Parathyroid adenoma (tissue), 2 donors: ENCODE data around the gene TSC22D3.

ENCODE experiments used
- H2AFZ ChIP-seq: fragments of 300-600 bp; sonication (generic); one replicate; pipeline ENCODE4 v1.7.0; 2017; ENCODE audit warnings: antibody characterized with exemption, mild to moderate bottlenecking
- H3K27ac ChIP-seq: fragments of 300-600 bp; sonication (generic); one replicate; pipeline ENCODE4 v1.7.0; 2017
- H3K27me3 ChIP-seq: fragments of 300-600 bp; sonication (generic); one replicate; pipeline ENCODE4 v1.7.0; 2017; ENCODE audit warnings: low read length; ENCODE audit not compliant: control insufficient read depth, insufficient read depth
- H3K36me3 ChIP-seq: fragments of 300-600 bp; sonication (generic); one replicate; pipeline ENCODE4 v1.7.0; 2017; ENCODE audit warnings: low read length; ENCODE audit not compliant: control insufficient read depth, insufficient read depth
- H3K4me1 ChIP-seq: fragments of 300-600 bp; sonication (generic); one replicate; pipeline ENCODE4 v1.7.0; 2017; ENCODE audit warnings: control low read depth
- H3K4me2 ChIP-seq: fragments of 300-600 bp; sonication (generic); one replicate; pipeline ENCODE4 v1.7.0; 2017; ENCODE audit warnings: low read length
- H3K4me3 ChIP-seq: fragments of 300-600 bp; sonication (generic); one replicate; pipeline ENCODE4 v1.7.0; 2017; ENCODE audit warnings: low read depth, low read length
- H3K79me2 ChIP-seq: fragments of 300-600 bp; sonication (generic); one replicate; pipeline ENCODE4 v1.7.0; 2017; ENCODE audit warnings: control low read depth
- H3K9ac ChIP-seq: fragments of 300-600 bp; sonication (generic); one replicate; pipeline ENCODE4 v1.7.0; 2017; ENCODE audit warnings: mild to moderate bottlenecking
- H3K9me3 ChIP-seq: fragments of 300-600 bp; sonication (generic); one replicate; pipeline ENCODE4 v1.7.0; 2017; ENCODE audit warnings: low read length; ENCODE audit not compliant: control insufficient read depth
- CTCF ChIP-seq: fragments of 300-600 bp; sonication (generic); IDR thresholded peaks from one replicate; pipeline ENCODE4 v1.7.0; 2017; ENCODE audit warnings: antibody characterized with exemption, mild to moderate bottlenecking
- donor health status: primary hyperparathyroidism.

Gene TSC22D3

GRCh38 chrX:107683931-107684330, 91.7 kb downstream of the TSC22D3 start:
- no peak overlapping the region for H3K27ac ChIP-seq
- no peaks in the 10 kb centered on the region for H3K9me3 ChIP-seq
- peaks cover 9% of the 10 kb centered on the region for H3K4me1 ChIP-seq
- H3K79me2 ChIP-seq: no peaks in the 10 kb centered on the region
- no peaks in the 10 kb centered on the region for H3K27me3 ChIP-seq
- H3K4me2 ChIP-seq: no peak overlapping the region
- no peak overlapping the region for H3K4me3 ChIP-seq
- TF ChIP-seq CTCF: no peak
- H3K9ac ChIP-seq: no peak overlapping the region
- no peak overlapping the region for H2AFZ ChIP-seq
- no peaks in the 10 kb centered on the region for H3K36me3 ChIP-seq

- no peak overlapping the region for H3K4me3 ChIP-seq
- no peaks in the 10 kb centered on the region for H3K27me3 ChIP-seq
- H3K36me3 ChIP-seq: no peaks in the 10 kb centered on the region
- no peak for TF ChIP-seq CTCF
- H3K9me3 ChIP-seq: no peaks in the 10 kb centered on the region
- peak overlapping the region; percentile 20 for H2AFZ ChIP-seq
- H3K79me2 ChIP-seq: no peaks in the 10 kb centered on the region
- peaks cover 9% of the 10 kb centered on the region for H3K4me1 ChIP-seq
- no peak overlapping the region for H3K9ac ChIP-seq
- peak overlapping the region; percentile 36 for H3K27ac ChIP-seq
- no peak overlapping the region for H3K4me2 ChIP-seq
These were observed 92.3 kb downstream of the TSC22D3 start for GRCh38 chrX:107683124-107683895.

- no peaks in the 10 kb centered on the region for H3K79me2 ChIP-seq
- no peaks in the 10 kb centered on the region for H3K9me3 ChIP-seq
- no peak overlapping the region for H3K4me3 ChIP-seq
- H3K9ac ChIP-seq: no peak overlapping the region
- no peak for TF ChIP-seq CTCF
- H3K27ac ChIP-seq: no peak overlapping the region
- peaks cover 9% of the 10 kb centered on the region for H3K4me1 ChIP-seq
- no peak overlapping the region for H2AFZ ChIP-seq
- H3K4me2 ChIP-seq: no peak overlapping the region
- H3K36me3 ChIP-seq: no peaks in the 10 kb centered on the region
- H3K27me3 ChIP-seq: no peaks in the 10 kb centered on the region
These were observed 93.3 kb downstream of the TSC22D3 start for GRCh38 chrX:107682256-107682655.

GRCh38 chrX:107678957-107679740, 96.4 kb downstream of the TSC22D3 start:
- Histone ChIP-seq H3K9me3 (no peaks in the 10 kb centered on the region), H3K79me2 (no peaks in the 10 kb centered on the region), H3K27me3 (no peaks in the 10 kb centered on the region), H3K9ac (no peak overlapping the region), H3K36me3 (no peaks in the 10 kb centered on the region), H3K4me2 (no peak overlapping the region), H2AFZ (no peak overlapping the region), H3K4me3 (no peak overlapping the region), H3K4me1 (peaks cover 5% of the 10 kb centered on the region), H3K27ac (no peak overlapping the region)
- TF ChIP-seq CTCF: no peak
